ENCODE data around the gene C20orf202.

Gene C20orf202

GRCh38 chr20:1184260-1184637 is 19.0 kb upstream of the C20orf202 start:
- no peak overlapping the region for H3K27ac ChIP-seq
- no peak for TF ChIP-seq CTCF (conservative IDR thresholded peaks at IDR 0.05)

GRCh38 chr20:1184638-1185315 is 18.5 kb upstream of the C20orf202 start, which contains the start of gene TMEM74B:
TSS of gene TMEM74B (minus strand) at chr20:1184981. CDS start at chr20:1183801, 1,180 bp downstream.
- TF ChIP-seq CTCF (conservative IDR thresholded peaks at IDR 0.05) = no peak
- peak within 1 kb of the TSS; percentile 59; the same call in 1 of the 2 replicates for H3K27ac ChIP-seq

DNA sequence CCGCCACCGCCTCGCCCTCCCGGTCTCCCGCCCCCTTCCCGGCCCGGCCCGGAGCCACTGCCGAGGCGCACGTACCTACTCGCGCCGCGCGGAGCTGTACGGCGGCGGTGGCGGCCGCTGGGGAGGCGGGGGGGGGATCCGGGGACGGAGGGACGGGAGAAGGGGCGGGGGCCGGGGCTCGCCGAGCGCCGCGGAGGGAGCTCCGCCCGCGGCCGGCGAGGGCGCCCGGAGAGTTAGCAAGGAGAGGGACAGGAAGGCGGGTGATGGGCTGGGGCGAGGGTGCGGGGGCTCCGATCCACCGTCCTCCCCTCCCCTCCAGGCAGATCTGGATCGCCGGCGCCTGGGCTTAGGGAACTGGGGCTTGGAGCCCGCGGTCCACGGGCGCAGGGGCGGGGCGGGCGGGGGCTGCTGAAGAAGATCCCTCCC is 17.9 kb upstream of the C20orf202 start:
- TF ChIP-seq CTCF (conservative IDR thresholded peaks at IDR 0.05) = no peak
- peak overlapping the region; percentile 59; the same call in 1 of the 2 replicates for H3K27ac ChIP-seq

GRCh38 chr20:1185790-1186334 is 17.4 kb upstream of the C20orf202 start:
- H3K27ac ChIP-seq = peak overlapping the region; percentile 59; the same call in 1 of the 2 replicates
- peak; percentile 87 for TF ChIP-seq CTCF (conservative IDR thresholded peaks at IDR 0.05)

DNA sequence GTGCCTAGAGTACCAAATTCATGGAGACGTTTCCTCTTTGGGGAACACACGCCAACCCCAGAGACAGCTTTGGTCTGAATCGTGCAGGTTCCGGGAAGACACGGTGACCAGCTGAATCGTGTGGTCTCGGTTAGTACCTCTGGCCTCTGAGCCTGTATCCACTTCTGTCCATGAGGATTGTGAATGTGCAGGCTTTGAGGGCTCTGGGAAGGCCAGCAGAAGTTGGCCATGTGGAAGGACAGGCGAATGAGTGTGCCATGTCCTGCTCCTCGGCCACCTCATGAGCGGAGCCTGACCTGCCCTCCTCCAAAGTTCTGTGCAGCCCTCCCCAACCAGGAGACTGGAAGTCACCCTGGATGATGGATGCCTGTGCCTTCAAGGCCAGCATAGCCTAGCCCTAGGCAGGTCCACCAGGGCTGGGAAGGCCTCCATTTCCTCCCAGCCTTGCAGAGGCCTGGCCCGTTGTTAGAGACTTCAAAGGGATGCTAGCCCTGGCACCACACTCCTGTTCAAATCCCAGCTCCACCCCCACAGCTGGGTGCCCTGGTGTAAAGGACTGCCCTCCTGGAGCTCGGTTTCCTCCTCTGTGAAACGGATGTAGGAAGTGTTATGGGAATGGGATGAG is 16.8 kb upstream of the C20orf202 start:
- H3K27ac ChIP-seq = no peak overlapping the region; the same call in 1 of the 2 replicates
- TF ChIP-seq CTCF (conservative IDR thresholded peaks at IDR 0.05) = no peak

DNA sequence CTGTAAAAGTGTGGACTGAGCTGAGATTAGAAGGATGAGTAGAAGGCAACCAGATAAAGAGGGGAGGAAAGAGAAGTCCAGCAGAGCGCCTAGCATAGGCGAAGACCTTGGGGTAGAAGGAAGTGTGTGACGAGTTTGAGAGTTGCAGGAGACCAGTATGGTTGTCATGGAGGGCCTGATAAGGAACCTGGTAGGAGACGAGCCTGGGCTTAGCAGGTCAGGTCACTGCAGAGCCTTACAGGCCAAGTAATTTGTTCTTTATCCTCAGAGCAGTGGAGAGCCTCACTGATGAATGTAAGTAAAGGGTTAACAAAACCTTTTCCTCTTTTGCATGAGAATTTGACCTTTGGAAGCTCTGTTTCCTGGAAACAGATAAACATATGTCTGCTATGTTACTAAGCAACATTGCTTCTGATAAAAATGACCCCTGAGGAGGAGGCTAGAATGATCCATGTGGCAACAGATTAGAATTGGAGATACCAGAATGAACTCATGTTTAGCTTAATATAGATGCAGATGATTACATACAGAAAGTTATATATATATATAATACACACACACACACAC is 15.6 kb upstream of the C20orf202 start:
- no peak for TF ChIP-seq CTCF (conservative IDR thresholded peaks at IDR 0.05)
- H3K27ac ChIP-seq = no peak overlapping the region

DNA sequence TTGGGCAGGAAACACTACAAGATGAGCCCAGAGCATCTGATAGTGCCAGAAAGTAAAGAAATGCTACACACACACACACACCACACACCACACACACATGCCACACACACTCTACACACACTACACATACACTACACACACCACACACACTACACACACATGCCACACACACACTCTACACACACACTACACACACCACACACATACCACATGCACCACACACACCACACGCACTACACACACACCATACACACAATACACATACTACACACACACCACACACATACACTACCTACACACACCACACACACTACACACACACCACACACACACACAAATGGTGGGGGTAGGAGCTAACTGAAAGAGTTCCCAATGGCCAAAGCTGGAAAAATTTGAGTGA is 14.9 kb upstream of the C20orf202 start:
- no peak overlapping the region for H3K27ac ChIP-seq
- no peak for TF ChIP-seq CTCF (conservative IDR thresholded peaks at IDR 0.05)

All from VCaP (cell line).